ENCODE measurements around the gene SLC25A19.

DNA sequence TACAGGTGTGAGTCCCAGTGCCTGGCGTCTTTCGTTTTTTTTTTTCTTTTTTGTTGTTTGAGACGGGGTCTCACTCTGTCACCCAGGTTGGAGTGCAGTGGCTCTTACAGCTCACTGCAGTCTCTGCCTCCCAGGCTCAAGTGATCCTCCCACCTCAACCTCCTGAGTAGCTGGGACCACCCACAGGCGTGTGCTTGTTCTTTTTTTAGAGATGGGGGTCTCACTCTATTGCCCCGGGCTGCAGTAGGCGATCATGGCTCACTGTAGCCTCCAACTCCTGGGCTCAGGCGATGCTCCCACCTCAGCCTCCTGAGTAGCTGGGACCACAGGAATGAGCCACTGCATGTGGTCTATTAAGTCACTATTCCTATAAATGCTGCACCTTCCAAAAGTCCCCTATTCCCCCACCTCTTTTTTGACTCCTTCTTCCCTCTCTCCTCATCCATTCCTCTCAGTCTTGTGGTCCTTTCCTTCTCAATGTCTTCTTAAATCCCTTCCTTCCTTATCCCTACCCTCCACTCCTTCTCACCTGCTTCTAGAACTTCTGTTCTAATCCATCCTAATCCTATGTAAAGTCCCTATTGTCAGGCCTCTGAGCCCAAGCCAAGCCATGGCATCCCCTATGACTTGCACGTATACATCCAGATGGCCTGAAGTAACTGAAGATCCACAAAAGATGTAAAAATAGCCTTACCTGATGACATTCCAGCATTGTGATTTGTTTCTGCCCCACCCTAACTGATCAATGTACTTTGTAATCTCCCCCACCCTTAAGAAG lies 37.0 kb downstream of the SLC25A19 start:
- TF ChIP-seq, protein P1, sequence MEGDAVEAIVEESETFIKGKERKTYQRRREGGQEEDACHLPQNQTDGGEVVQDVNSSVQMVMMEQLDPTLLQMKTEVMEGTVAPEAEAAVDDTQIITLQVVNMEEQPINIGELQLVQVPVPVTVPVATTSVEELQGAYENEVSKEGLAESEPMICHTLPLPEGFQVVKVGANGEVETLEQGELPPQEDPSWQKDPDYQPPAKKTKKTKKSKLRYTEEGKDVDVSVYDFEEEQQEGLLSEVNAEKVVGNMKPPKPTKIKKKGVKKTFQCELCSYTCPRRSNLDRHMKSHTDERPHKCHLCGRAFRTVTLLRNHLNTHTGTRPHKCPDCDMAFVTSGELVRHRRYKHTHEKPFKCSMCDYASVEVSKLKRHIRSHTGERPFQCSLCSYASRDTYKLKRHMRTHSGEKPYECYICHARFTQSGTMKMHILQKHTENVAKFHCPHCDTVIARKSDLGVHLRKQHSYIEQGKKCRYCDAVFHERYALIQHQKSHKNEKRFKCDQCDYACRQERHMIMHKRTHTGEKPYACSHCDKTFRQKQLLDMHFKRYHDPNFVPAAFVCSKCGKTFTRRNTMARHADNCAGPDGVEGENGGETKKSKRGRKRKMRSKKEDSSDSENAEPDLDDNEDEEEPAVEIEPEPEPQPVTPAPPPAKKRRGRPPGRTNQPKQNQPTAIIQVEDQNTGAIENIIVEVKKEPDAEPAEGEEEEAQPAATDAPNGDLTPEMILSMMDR (IDR thresholded peaks at IDR 0.05 in 8 of 11, conservative IDR thresholded peaks at IDR 0.05 in 3 of 11) = no peak
- TF ChIP-seq POLR2A (IDR thresholded peaks at IDR 0.05) = no peak
- no peak for TF ChIP-seq POLR2AphosphoS5 (IDR thresholded peaks at IDR 0.05)

Data from spleen (tissue), 7 donors.